ENCODE data around the gene TRAPPC12. TPM values are rescaled to one million over a fixed set of nuclear protein-coding genes. Genes with fewer than 3 reads are reported as not detected.
"Not testable (repeated sequence)": the region's sequence is repeated elsewhere in the genome, so short reads cannot be mapped to it uniquely, and the experiment has no call there.

Gene TRAPPC12
- total and polyA plus RNA-seq, 3 experiments from 2014 or later = 37.1 to 76.5 (median 74.1) TPM

DNA sequence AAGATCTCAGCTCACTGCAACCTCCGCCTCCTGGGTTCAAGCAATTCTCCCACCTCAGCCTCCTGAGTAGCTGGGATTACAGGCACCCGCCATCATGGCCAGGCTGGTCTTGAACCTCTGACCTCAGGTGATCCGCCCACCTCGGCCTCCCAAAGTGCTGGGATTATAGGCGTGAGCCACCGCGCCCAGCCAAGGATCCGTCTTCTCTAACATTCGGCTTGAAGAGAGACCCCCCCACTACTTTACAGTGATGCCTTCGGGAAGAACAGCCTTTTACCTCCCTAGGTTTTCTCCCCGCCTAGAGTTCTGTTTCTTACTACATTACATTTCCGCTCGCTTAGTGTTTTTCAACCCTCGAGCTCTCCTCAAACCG, 117.2 kb downstream of the TRAPPC12 start:
- not testable (repeated sequence) for H3K27ac ChIP-seq (ENCODE audit: low read depth, low read length)

GRCh38 chr2:3498783-3499394, 119.4 kb downstream of the TRAPPC12 start:
- no peaks in the 10 kb centered on the region for H3K4me1 ChIP-seq (ENCODE audit: insufficient read depth, low read length)
- H3K27ac ChIP-seq (ENCODE audit: low read depth, low read length) = no peak overlapping the region
- no peaks in the 10 kb centered on the region for H3K27me3 ChIP-seq (ENCODE audit: insufficient read depth, low read length, poor library complexity, severe bottlenecking)
- H3K4me3 Mint-ChIP-seq = no peak overlapping the region
- H3K9me3 ChIP-seq (ENCODE audit: low read length) = no peaks in the 10 kb centered on the region
- CTCF ChIA-PET = interaction anchor here (1.3 kb wide), 1 partner anchor 75 kb away, joined by 3 read pairs; no protein-coding TSS in a partner anchor
- no peaks in the 10 kb centered on the region for H3K9me3 Mint-ChIP-seq
- H3K4me1 Mint-ChIP-seq = peaks cover 0 to 2% (median 0%) of the 10 kb centered on the region in 3 donors
- POLR2A ChIA-PET = no interaction called here
- no peaks in the 10 kb centered on the region for H3K27me3 Mint-ChIP-seq
- no peak overlapping the region for H3K4me3 ChIP-seq (ENCODE audit: low read length)
- peaks cover 16 to 72% (median 30%) of the 10 kb centered on the region in 3 donors for H3K36me3 Mint-ChIP-seq
- no peak overlapping the region for H3K27ac Mint-ChIP-seq
- DNase-seq = no peak
- H3K36me3 ChIP-seq (ENCODE audit: insufficient read depth, low read length) = peaks cover 7% of the 10 kb centered on the region

More for the DNA sequence above, 117.2 kb downstream of the TRAPPC12 start:
- H3K4me3 Mint-ChIP-seq; CTCF ChIA-PET; H3K27ac Mint-ChIP-seq; H3K36me3 ChIP-seq (ENCODE audit: insufficient read depth, low read length); H3K27me3 Mint-ChIP-seq; H3K4me1 ChIP-seq (ENCODE audit: insufficient read depth, low read length); POLR2A ChIA-PET; H3K9me3 ChIP-seq (ENCODE audit: low read length); H3K9me3 Mint-ChIP-seq; DNase-seq; H3K4me1 Mint-ChIP-seq; H3K4me3 ChIP-seq (ENCODE audit: low read length); H3K27me3 ChIP-seq (ENCODE audit: insufficient read depth, low read length, poor library complexity, severe bottlenecking): not testable (repeated sequence)
- H3K36me3 Mint-ChIP-seq = peaks cover 12 to 54% (median 19%) of the 10 kb centered on the region in 3 donors

GRCh38 chr2:3500326-3500899, 120.9 kb downstream of the TRAPPC12 start:
- no peak overlapping the region for H3K4me3 Mint-ChIP-seq
- no peak overlapping the region for H3K27ac Mint-ChIP-seq
- H3K27ac ChIP-seq (ENCODE audit: low read depth, low read length) = no peak overlapping the region
- no peaks in the 10 kb centered on the region for H3K9me3 Mint-ChIP-seq
- no peaks in the 10 kb centered on the region for H3K27me3 ChIP-seq (ENCODE audit: insufficient read depth, low read length, poor library complexity, severe bottlenecking)
- no peak overlapping the region for H3K4me3 ChIP-seq (ENCODE audit: low read length)
- DNase-seq = no peak
- peaks cover 0 to 2% (median 0%) of the 10 kb centered on the region in 3 donors for H3K4me1 Mint-ChIP-seq
- H3K9me3 ChIP-seq (ENCODE audit: low read length) = no peaks in the 10 kb centered on the region
- POLR2A ChIA-PET = no interaction called here
- H3K36me3 ChIP-seq (ENCODE audit: insufficient read depth, low read length) = peaks cover 17% of the 10 kb centered on the region
- H3K27me3 Mint-ChIP-seq = no peaks in the 10 kb centered on the region
- peaks cover 23 to 85% (median 33%) of the 10 kb centered on the region in 3 donors for H3K36me3 Mint-ChIP-seq
- H3K4me1 ChIP-seq (ENCODE audit: insufficient read depth, low read length) = no peaks in the 10 kb centered on the region
- CTCF ChIA-PET = no interaction called here

- peaks cover 0 to 2% (median 0%) of the 10 kb centered on the region in 3 donors for H3K4me1 Mint-ChIP-seq
These were observed 123.6 kb downstream of the TRAPPC12 start for GRCh38 chr2:3503046-3503445.

DNA sequence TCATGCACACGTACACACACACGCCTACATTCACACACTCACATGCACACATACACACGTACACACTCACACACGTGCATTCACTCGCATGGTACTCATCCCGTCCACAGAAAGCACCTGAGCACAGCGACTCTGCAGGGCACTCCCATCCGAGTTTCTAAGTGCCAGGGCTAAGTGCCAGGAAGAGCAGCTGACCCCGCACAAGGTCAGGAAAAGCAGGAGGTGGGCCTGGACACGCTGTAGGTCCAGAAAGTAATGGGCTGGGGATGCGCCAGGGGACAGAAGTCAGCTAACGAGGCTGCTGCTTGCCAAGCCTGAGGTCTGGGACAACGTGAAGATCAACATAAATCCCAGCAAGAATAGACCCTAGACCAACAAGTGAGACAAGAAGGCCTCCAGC, 124.0 kb downstream of the TRAPPC12 start:
- peaks cover 13% of the 10 kb centered on the region for H3K36me3 ChIP-seq (ENCODE audit: insufficient read depth, low read length)
- H3K27ac ChIP-seq (ENCODE audit: low read depth, low read length) = no peak overlapping the region
- POLR2A ChIA-PET = no interaction called here
- Mint-ChIP-seq H3K9me3 (peaks cover 0 to 5% (median 4%) of the 10 kb centered on the region in 5 donors), H3K36me3 (peaks cover 32 to 81% (median 37%) of the 10 kb centered on the region in 3 donors), H3K27ac (no peak overlapping the region), H3K27me3 (no peaks in the 10 kb centered on the region), H3K4me3 (no peak overlapping the region), H3K4me1 (peaks cover 0 to 2% (median 0%) of the 10 kb centered on the region in 3 donors)
- CTCF ChIA-PET = no interaction called here
- no peaks in the 10 kb centered on the region for H3K4me1 ChIP-seq (ENCODE audit: insufficient read depth, low read length)
- no peaks in the 10 kb centered on the region for H3K9me3 ChIP-seq (ENCODE audit: low read length)
- DNase-seq = no peak
- H3K27me3 ChIP-seq (ENCODE audit: insufficient read depth, low read length, poor library complexity, severe bottlenecking) = no peaks in the 10 kb centered on the region
- H3K4me3 ChIP-seq (ENCODE audit: low read length) = no peak overlapping the region

More at GRCh38 chr2:3503046-3503445, 123.6 kb downstream of the TRAPPC12 start:
- H3K4me3 ChIP-seq (ENCODE audit: low read length) = no peak overlapping the region
- no peaks in the 10 kb centered on the region for H3K4me1 ChIP-seq (ENCODE audit: insufficient read depth, low read length)
- no peaks in the 10 kb centered on the region for H3K9me3 ChIP-seq (ENCODE audit: low read length)
- DNase-seq = no peak
- H3K27ac ChIP-seq (ENCODE audit: low read depth, low read length) = no peak overlapping the region
- Mint-ChIP-seq H3K36me3 (peaks cover 31 to 83% (median 39%) of the 10 kb centered on the region in 3 donors), H3K27me3 (no peaks in the 10 kb centered on the region), H3K9me3 (peaks cover 0 to 4% (median 2%) of the 10 kb centered on the region in 5 donors), H3K4me3 (no peak overlapping the region), H3K27ac (peak overlapping the region in 1 of 8 donors; percentile 70)
- no peaks in the 10 kb centered on the region for H3K27me3 ChIP-seq (ENCODE audit: insufficient read depth, low read length, poor library complexity, severe bottlenecking)
- POLR2A ChIA-PET = no interaction called here
- CTCF ChIA-PET = no interaction called here
- H3K36me3 ChIP-seq (ENCODE audit: insufficient read depth, low read length) = peaks cover 13% of the 10 kb centered on the region

- Mint-ChIP-seq H3K27ac (no peak overlapping the region), H3K9me3 (peaks cover 0 to 6% (median 4%) of the 10 kb centered on the region in 5 donors), H3K4me3 (no peak overlapping the region), H3K36me3 (peaks cover 28 to 75% (median 43%) of the 10 kb centered on the region in 3 donors), H3K27me3 (no peaks in the 10 kb centered on the region), H3K4me1 (peaks cover 0 to 2% (median 0%) of the 10 kb centered on the region in 3 donors)
- CTCF ChIA-PET = interaction anchor here (1.4 to 1.7 kb wide), 2 partner anchors 9 to 43 kb away, joined by 3 to 4 read pairs; no protein-coding TSS in a partner anchor
- H3K27me3 ChIP-seq (ENCODE audit: insufficient read depth, low read length, poor library complexity, severe bottlenecking) = no peaks in the 10 kb centered on the region
- H3K27ac ChIP-seq (ENCODE audit: low read depth, low read length) = no peak overlapping the region
- H3K36me3 ChIP-seq (ENCODE audit: insufficient read depth, low read length) = peaks cover 13% of the 10 kb centered on the region
- POLR2A ChIA-PET = no interaction called here
- H3K9me3 ChIP-seq (ENCODE audit: low read length) = no peaks in the 10 kb centered on the region
- H3K4me3 ChIP-seq (ENCODE audit: low read length) = no peak overlapping the region
- no peaks in the 10 kb centered on the region for H3K4me1 ChIP-seq (ENCODE audit: insufficient read depth, low read length)
- DNase-seq = no peak
These were observed 125.2 kb downstream of the TRAPPC12 start for GRCh38 chr2:3504741-3505140.

GRCh38 chr2:3505771-3506170, 126.3 kb downstream of the TRAPPC12 start:
- H3K36me3 Mint-ChIP-seq = peaks cover 27 to 72% (median 48%) of the 10 kb centered on the region in 3 donors
- ChIA-PET CTCF (interaction anchor here (1.4 to 1.7 kb wide), 2 partner anchors 8 to 44 kb away, joined by 3 to 4 read pairs; no protein-coding TSS in a partner anchor), POLR2A (no interaction called here)
- Histone ChIP-seq H3K4me1 (ENCODE audit: insufficient read depth, low read length) (no peaks in the 10 kb centered on the region), H3K27me3 (ENCODE audit: insufficient read depth, low read length, poor library complexity, severe bottlenecking) (no peaks in the 10 kb centered on the region), H3K36me3 (ENCODE audit: insufficient read depth, low read length) (peaks cover 13% of the 10 kb centered on the region), H3K9me3 (ENCODE audit: low read length) (no peaks in the 10 kb centered on the region), H3K4me3 (ENCODE audit: low read length) (no peak overlapping the region), H3K27ac (ENCODE audit: low read depth, low read length) (no peak overlapping the region)
- peaks cover 0 to 6% (median 4%) of the 10 kb centered on the region in 5 donors for H3K9me3 Mint-ChIP-seq
- no peak for DNase-seq
- no peak overlapping the region for H3K27ac Mint-ChIP-seq
- H3K4me1 Mint-ChIP-seq = peaks cover 0 to 2% (median 0%) of the 10 kb centered on the region in 3 donors
- H3K4me3 Mint-ChIP-seq = no peak overlapping the region
- H3K27me3 Mint-ChIP-seq = no peaks in the 10 kb centered on the region

GRCh38 chr2:3512086-3512485, 132.6 kb downstream of the TRAPPC12 start:
- Mint-ChIP-seq H3K36me3 (peaks cover 18 to 67% (median 61%) of the 10 kb centered on the region in 3 donors), H3K9me3 (peaks cover 6 to 25% (median 10%) of the 10 kb centered on the region in 5 donors), H3K4me1 (no peaks in the 10 kb centered on the region), H3K27me3 (no peaks in the 10 kb centered on the region), H3K27ac (no peak overlapping the region), H3K4me3 (no peak overlapping the region)
- H3K36me3 ChIP-seq (ENCODE audit: insufficient read depth, low read length) = peaks cover 13% of the 10 kb centered on the region
- no peak for DNase-seq
- no peaks in the 10 kb centered on the region for H3K27me3 ChIP-seq (ENCODE audit: insufficient read depth, low read length, poor library complexity, severe bottlenecking)
- H3K27ac ChIP-seq (ENCODE audit: low read depth, low read length) = no peak overlapping the region
- CTCF ChIA-PET = no interaction called here
- POLR2A ChIA-PET = no interaction called here
- H3K4me1 ChIP-seq (ENCODE audit: insufficient read depth, low read length) = no peaks in the 10 kb centered on the region
- no peaks in the 10 kb centered on the region for H3K9me3 ChIP-seq (ENCODE audit: low read length)
- no peak overlapping the region for H3K4me3 ChIP-seq (ENCODE audit: low read length)
